ENCODE measurements around the gene LIMA1. TPM values are rescaled to one million over a fixed set of nuclear protein-coding genes. Genes with fewer than 3 reads are reported as not detected.

LIMA1 gene
- polyA plus RNA-seq, 1 donor from 2014 or later, result 4.4 TPM

GRCh38 chr12:50268482-50268881 is 14.8 kb downstream of the LIMA1 start:
- H3K4me3 ChIP-seq (ENCODE audit: low read length), result no peak overlapping the region
- H3K79me2 ChIP-seq (replicated peaks; ENCODE audit: insufficient read depth, low read length), result no peaks in the 10 kb centered on the region
- no peaks in the 10 kb centered on the region for H4K20me1 ChIP-seq (ENCODE audit: insufficient read depth)
- no peaks in the 10 kb centered on the region for H3K27me3 ChIP-seq (ENCODE audit: insufficient read depth, low read depth, low read length)
- no peak overlapping the region for H3K4me2 ChIP-seq (ENCODE audit: low read length)
- no peaks in the 10 kb centered on the region for H3K36me3 ChIP-seq (ENCODE audit: insufficient read depth, low read length)
- H2AFZ ChIP-seq (ENCODE audit: low read depth, low read length), result no peak overlapping the region
- H3K9ac ChIP-seq (ENCODE audit: low read length), result no peak overlapping the region
- H3K9me2 ChIP-seq (ENCODE audit: insufficient read depth, low read length), result no peaks in the 10 kb centered on the region
- no peaks in the 10 kb centered on the region for H3K9me3 ChIP-seq (ENCODE audit: low read length)
- TF ChIP-seq REST (IDR thresholded peaks at IDR 0.05; ENCODE audit: borderline replicate concordance), result no peak
- no peak for TF ChIP-seq EP300 (conservative IDR thresholded peaks at IDR 0.05; ENCODE audit: poor library complexity, severe bottlenecking)
- TF ChIP-seq POLR2AphosphoS5 (IDR thresholded peaks at IDR 0.05), result no peak
- no peak for TF ChIP-seq TAF1 (IDR thresholded peaks at IDR 0.05; ENCODE audit: low read depth)
- no peak for TF ChIP-seq SMC3 (conservative IDR thresholded peaks at IDR 0.05; ENCODE audit: poor library complexity)
- no peaks in the 10 kb centered on the region for H3F3A ChIP-seq (ENCODE audit: insufficient read depth, low read length, poor library complexity, severe bottlenecking)
- H3K27ac ChIP-seq (ENCODE audit: low read length), result no peak overlapping the region

- H3K79me2 ChIP-seq (replicated peaks; ENCODE audit: insufficient read depth, low read length), result no peaks in the 10 kb centered on the region
- no peaks in the 10 kb centered on the region for H3K36me3 ChIP-seq (ENCODE audit: insufficient read depth, low read length)
- no peaks in the 10 kb centered on the region for H4K20me1 ChIP-seq (ENCODE audit: insufficient read depth)
- no peaks in the 10 kb centered on the region for H3K9me3 ChIP-seq (ENCODE audit: low read length)
- no peak overlapping the region for H3K4me2 ChIP-seq (ENCODE audit: low read length)
- no peak overlapping the region for H3K27ac ChIP-seq (ENCODE audit: low read length)
- no peaks in the 10 kb centered on the region for H3K9me2 ChIP-seq (ENCODE audit: insufficient read depth, low read length)
- no peaks in the 10 kb centered on the region for H3K27me3 ChIP-seq (ENCODE audit: insufficient read depth, low read depth, low read length)
- H2AFZ ChIP-seq (ENCODE audit: low read depth, low read length), result no peak overlapping the region
- no peak overlapping the region for H3K9ac ChIP-seq (ENCODE audit: low read length)
- no peak overlapping the region for H3K4me3 ChIP-seq (ENCODE audit: low read length)
- TF ChIP-seq EZH2 (IDR thresholded peaks at IDR 0.05; ENCODE audit: borderline replicate concordance, insufficient read depth, low read length, poor library complexity, severe bottlenecking) (no peak), SMC3 (conservative IDR thresholded peaks at IDR 0.05; ENCODE audit: poor library complexity) (no peak), TAF1 (IDR thresholded peaks at IDR 0.05; ENCODE audit: low read depth) (no peak), RAD21 (conservative IDR thresholded peaks at IDR 0.05) (no peak), POLR2AphosphoS5 (IDR thresholded peaks at IDR 0.05) (no peak), MXI1 (conservative IDR thresholded peaks at IDR 0.05; ENCODE audit: poor library complexity, severe bottlenecking) (no peak), REST (IDR thresholded peaks at IDR 0.05; ENCODE audit: borderline replicate concordance) (no peak), EP300 (conservative IDR thresholded peaks at IDR 0.05; ENCODE audit: poor library complexity, severe bottlenecking) (no peak)
- TF ChIP-seq, protein P1, sequence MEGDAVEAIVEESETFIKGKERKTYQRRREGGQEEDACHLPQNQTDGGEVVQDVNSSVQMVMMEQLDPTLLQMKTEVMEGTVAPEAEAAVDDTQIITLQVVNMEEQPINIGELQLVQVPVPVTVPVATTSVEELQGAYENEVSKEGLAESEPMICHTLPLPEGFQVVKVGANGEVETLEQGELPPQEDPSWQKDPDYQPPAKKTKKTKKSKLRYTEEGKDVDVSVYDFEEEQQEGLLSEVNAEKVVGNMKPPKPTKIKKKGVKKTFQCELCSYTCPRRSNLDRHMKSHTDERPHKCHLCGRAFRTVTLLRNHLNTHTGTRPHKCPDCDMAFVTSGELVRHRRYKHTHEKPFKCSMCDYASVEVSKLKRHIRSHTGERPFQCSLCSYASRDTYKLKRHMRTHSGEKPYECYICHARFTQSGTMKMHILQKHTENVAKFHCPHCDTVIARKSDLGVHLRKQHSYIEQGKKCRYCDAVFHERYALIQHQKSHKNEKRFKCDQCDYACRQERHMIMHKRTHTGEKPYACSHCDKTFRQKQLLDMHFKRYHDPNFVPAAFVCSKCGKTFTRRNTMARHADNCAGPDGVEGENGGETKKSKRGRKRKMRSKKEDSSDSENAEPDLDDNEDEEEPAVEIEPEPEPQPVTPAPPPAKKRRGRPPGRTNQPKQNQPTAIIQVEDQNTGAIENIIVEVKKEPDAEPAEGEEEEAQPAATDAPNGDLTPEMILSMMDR (IDR thresholded peaks at IDR 0.05; ENCODE audit: poor library complexity, severe bottlenecking), result no peak
- no peaks in the 10 kb centered on the region for H3F3A ChIP-seq (ENCODE audit: insufficient read depth, low read length, poor library complexity, severe bottlenecking)
These were observed 17.4 kb downstream of the LIMA1 start for GRCh38 chr12:50265770-50266524.

Data from neural cell (in vitro differentiated cells).